Transverse colon (tissue), 4 donors: ENCODE measurements around the gene FAM219A. TPM values are rescaled to one million over a fixed set of nuclear protein-coding genes. Genes with fewer than 3 reads are reported as not detected.
A peak's percentile ranks its signal among the peaks of the same experiment; 100 is the strongest.

ENCODE experiments used
- DNase-seq: peaks from one replicate; pipeline ENCODE4 v3.0.0-alpha.2; 2019
- H3K27ac ChIP-seq, 4 donors: fragments of 200-600 bp; sonication (generic); 2 replicates each; pipeline ENCODE4 v1.5.1; 2016 to 2018; ENCODE audit warnings: inconsistent platforms in 4 of 4
- H3K27me3 ChIP-seq: fragments of 200-600 bp; sonication (generic); 2 replicates; pipeline ENCODE4 v1.5.1; 2017; ENCODE audit warnings: inconsistent platforms
- H3K36me3 ChIP-seq, 4 donors: fragments of 200-600 bp; sonication (generic); 2 replicates each; pipeline ENCODE4 v1.5.1; 2017 to 2019; ENCODE audit warnings: inconsistent platforms in 4 of 4
- H3K4me1 ChIP-seq, 4 donors: fragments of 200-600 bp; sonication (generic); 2 replicates each; pipeline ENCODE4 v1.5.1; 2017 to 2020; ENCODE audit warnings: inconsistent platforms in 4 of 4
- H3K4me3 ChIP-seq, 4 donors: fragments of 200-600 bp; sonication (generic); 1 replicate in 1 of 4; 2 replicates in 3 of 4; pipeline versions ENCODE4 v1.5.1 to v1.6.1; 2017 to 2019; ENCODE audit warnings: inconsistent platforms in 4 of 4
- H3K9me3 ChIP-seq, 2 donors: fragments of 200-600 bp; sonication (generic); 2 replicates each; pipeline ENCODE4 v1.5.1; 2017 to 2019; ENCODE audit warnings: inconsistent platforms in 2 of 2
- CTCF ChIP-seq, 5 experiments: fragments of 200-600 bp in 3 of 5; fragments of 450-650 bp in 2 of 5; sonication (generic) in 3 of 5; IDR thresholded peaks; 1 replicate in 2 of 5; 2 replicates in 3 of 5; pipeline ENCODE4 v1.5.1; 2016 to 2017; ENCODE audit warnings: antibody characterized with exemption in 5 of 5, inconsistent platforms in 3 of 5, mild to moderate bottlenecking in 2 of 5, moderate library complexity in 1 of 5
- EP300 ChIP-seq: sonication (generic); formaldehyde crosslinking; IDR thresholded peaks from one replicate; pipeline ENCODE4 v1.6.1; 2017; ENCODE audit warnings: antibody characterized with exemption, low read depth
- POLR2A ChIP-seq: fragments of 450-650 bp; IDR thresholded peaks from one replicate; pipeline ENCODE4 v1.6.1; 2016; ENCODE audit warnings: antibody characterized with exemption, mild to moderate bottlenecking, moderate library complexity
- POLR2AphosphoS5 ChIP-seq, 3 donors: sonication (generic); formaldehyde crosslinking; IDR thresholded peaks; one replicate each; pipeline ENCODE4 v1.6.1; 2016; ENCODE audit warnings: antibody characterized with exemption in 3 of 3
- WGBS, 2 donors: methylation state at CpG; one replicate each; pipeline ENCODE4 v1.1.5; 2018; ENCODE audit warnings: low coverage in 1 of 2; 5-methylcytosine and 5-hydroxymethylcytosine counted together
- in situ Hi-C, 4 donors: fragments of 200-750 bp; cut with MboI; loops; one replicate each; pipeline versions ENCODE4 v1.15.0 to v1.15.1; 2017; ENCODE audit warnings: low sequenced_read_pairs in 3 of 4, low pct_ligation_motif_present in 1 of 4, low pct_unique_long_range_greater_than_20kb in 1 of 4
- intact Hi-C: fragments of 100-400 bp; cut with DNase I; formaldehyde crosslinking; loops from one replicate; pipeline ENCODE4 v1.15.1; 2023; ENCODE audit warnings: low total_unique reads
- total RNA-seq, 4 donors: library from RNA; depleted of rRNA; stranded (reverse); fragments of >200 nt; gene quantifications; one replicate each; pipeline ENCODE4 v1.1.0, GENCODE V29; 2016

The FAM219A gene
- total RNA-seq, 4 donors from 2014 or later = 3.7 to 15.3 (median 8.0) TPM

GRCh38 chr9:34374905-34375552 is 83.3 kb downstream of the FAM219A start:
- DNase-seq = peak; percentile 87

GRCh38 chr9:34374339-34374738 is 84.0 kb downstream of the FAM219A start:
- H3K36me3 ChIP-seq = peaks cover 0 to 28% (median 5%) of the 10 kb centered on the region in 4 donors
- 60 to 87% methylated on average over 1 to 3 of the region's 3 CpGs for WGBS, 2 donors
- H3K27me3 ChIP-seq = no peaks in the 10 kb centered on the region
- intact Hi-C loops = no loop called here
- H3K4me1 ChIP-seq = peaks cover 3 to 29% (median 22%) of the 10 kb centered on the region in 4 donors
- no peak for DNase-seq
- no peak for TF ChIP-seq CTCF (IDR thresholded peaks at IDR 0.05)
- no peak for TF ChIP-seq POLR2A
- no peak for TF ChIP-seq POLR2AphosphoS5 (IDR thresholded peaks at IDR 0.05)
- TF ChIP-seq EP300 = no peak
- H3K9me3 ChIP-seq = no peaks in the 10 kb centered on the region
- H3K4me3 ChIP-seq = peak overlapping the region in 1 of 4 donors; percentile 9
- peak overlapping the region; percentile 90 to 95 (median 91) for H3K27ac ChIP-seq
- in situ Hi-C loops = no loop called here

More at GRCh38 chr9:34374905-34375552, 83.3 kb downstream of the FAM219A start:
- Histone ChIP-seq H3K27ac (peak overlapping the region; percentile 90 to 95 (median 91)), H3K36me3 (peaks cover 0 to 25% (median 5%) of the 10 kb centered on the region in 4 donors), H3K9me3 (no peaks in the 10 kb centered on the region), H3K4me1 (peaks cover 9 to 34% (median 28%) of the 10 kb centered on the region in 4 donors), H3K27me3 (no peaks in the 10 kb centered on the region), H3K4me3 (peak overlapping the region in 3 of 4 donors; percentile 56 to 85 (median 69))
- intact Hi-C loops = no loop called here
- TF ChIP-seq POLR2A (peak; percentile 92), EP300 (peak; percentile 36), POLR2AphosphoS5 (IDR thresholded peaks at IDR 0.05) (peak; percentile 70 to 94 (median 87)), CTCF (IDR thresholded peaks at IDR 0.05) (peak in 2 of 5 experiments; percentile 33 to 37)
- WGBS, 2 donors = 50 to 60% methylated on average over 2 to 5 of the region's 5 CpGs
- in situ Hi-C loops = no loop called here

DNA sequence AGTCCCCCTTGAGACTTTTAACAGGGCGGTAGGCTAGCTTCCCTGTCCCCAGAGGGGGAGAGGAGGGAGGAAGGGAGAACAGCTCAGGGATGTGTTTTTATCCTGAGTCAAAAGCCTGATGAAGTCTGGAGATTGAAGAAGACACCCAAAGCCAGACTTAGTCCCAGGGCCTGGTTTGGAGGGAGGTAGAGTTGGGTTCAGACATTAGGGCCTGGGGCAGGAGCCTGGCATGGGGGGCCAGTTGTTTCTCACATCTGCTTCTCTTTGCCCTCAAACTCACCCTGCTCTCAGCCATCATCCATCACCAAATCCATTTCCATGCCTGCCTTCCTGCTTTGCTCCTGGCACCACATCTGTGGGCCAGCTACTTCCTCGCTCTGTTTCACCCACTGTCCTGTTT is 84.6 kb downstream of the FAM219A start:
- no peaks in the 10 kb centered on the region for H3K9me3 ChIP-seq
- WGBS, 2 donors = 88% methylated on average over 2 of the region's 2 CpGs; no CpG with 5 or more reads in 1 of the 2 donors
- H3K27ac ChIP-seq = peak overlapping the region in 3 of 4 donors; percentile 90 to 95 (median 92)
- H3K4me3 ChIP-seq = no peak overlapping the region
- intact Hi-C loops (no loop called here), in situ Hi-C loops (no loop called here)
- H3K27me3 ChIP-seq = no peaks in the 10 kb centered on the region
- TF ChIP-seq CTCF (IDR thresholded peaks at IDR 0.05) (no peak), EP300 (no peak), POLR2A (no peak), POLR2AphosphoS5 (IDR thresholded peaks at IDR 0.05) (no peak)
- H3K4me1 ChIP-seq = peaks cover 3 to 25% (median 21%) of the 10 kb centered on the region in 4 donors
- DNase-seq = no peak
- peaks cover 0 to 28% (median 6%) of the 10 kb centered on the region in 4 donors for H3K36me3 ChIP-seq

- TF ChIP-seq POLR2AphosphoS5 (IDR thresholded peaks at IDR 0.05) = no peak
- H3K27ac ChIP-seq = no peak overlapping the region
- no peaks in the 10 kb centered on the region for H3K9me3 ChIP-seq
- intact Hi-C loops = no loop called here
- no peak overlapping the region for H3K4me3 ChIP-seq
- H3K27me3 ChIP-seq = no peaks in the 10 kb centered on the region
- WGBS, 2 donors = 89 to 100% methylated on average over 2 to 41 of the region's 41 CpGs
- in situ Hi-C loops = no loop called here
- no peak for DNase-seq
- peaks cover 3 to 22% (median 19%) of the 10 kb centered on the region in 4 donors for H3K4me1 ChIP-seq
- peaks cover 0 to 28% (median 8%) of the 10 kb centered on the region in 4 donors for H3K36me3 ChIP-seq
These were observed 85.8 kb downstream of the FAM219A start for GRCh38 chr9:34372467-34373011.
